GM13977 (cell line): Measurements from ENCODE around the gene DCTD.

ENCODE experiments used
- DNase-seq: peaks from one replicate; pipeline ENCODE4 v3.0.0; 2012; ENCODE audit warnings: low spot score
- in situ Hi-C: fragments of 300-500 bp; cut with MboI; formaldehyde crosslinking; loops from one replicate; pipeline ENCODE4 v1.12.0; 2022; ENCODE audit warnings: low sequenced_read_pairs, low pct_unique_long_range_greater_than_20kb, mixed read lengths, inconsistent platforms; ENCODE audit not compliant: unreplicated experiment
- TF ChIP-seq, protein P1 (sequence below): IDR thresholded peaks from 2 replicates; pipeline ENCODE4 v1.5.1; 2012; ENCODE audit warnings: mild to moderate bottlenecking, control low read depth; ENCODE audit not compliant: insufficient read depth; ENCODE audit errors: extremely low read depth, missing control alignments

DCTD gene

DNA sequence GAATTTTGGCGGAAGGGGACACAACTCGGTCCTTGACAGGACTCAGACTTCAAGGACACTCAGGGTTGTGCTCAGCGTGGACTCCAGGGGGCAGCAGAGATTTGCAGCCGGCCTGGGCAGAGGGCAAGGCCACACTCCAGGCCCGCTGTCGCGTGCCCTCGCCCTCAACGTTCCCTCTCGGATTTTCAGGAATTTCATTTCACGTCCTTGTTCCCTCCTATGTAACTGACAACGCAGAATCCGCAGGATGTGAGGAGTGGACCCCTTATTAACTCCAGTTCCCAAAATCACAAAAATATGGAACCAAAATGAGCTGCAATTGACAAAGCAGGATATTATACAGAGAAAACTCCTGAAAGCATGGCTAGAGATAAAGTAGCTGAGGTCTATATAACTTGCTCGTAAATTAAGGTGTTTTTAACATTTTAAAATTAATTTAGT, 21.0 kb upstream of the DCTD start:
- TF ChIP-seq, protein P1, sequence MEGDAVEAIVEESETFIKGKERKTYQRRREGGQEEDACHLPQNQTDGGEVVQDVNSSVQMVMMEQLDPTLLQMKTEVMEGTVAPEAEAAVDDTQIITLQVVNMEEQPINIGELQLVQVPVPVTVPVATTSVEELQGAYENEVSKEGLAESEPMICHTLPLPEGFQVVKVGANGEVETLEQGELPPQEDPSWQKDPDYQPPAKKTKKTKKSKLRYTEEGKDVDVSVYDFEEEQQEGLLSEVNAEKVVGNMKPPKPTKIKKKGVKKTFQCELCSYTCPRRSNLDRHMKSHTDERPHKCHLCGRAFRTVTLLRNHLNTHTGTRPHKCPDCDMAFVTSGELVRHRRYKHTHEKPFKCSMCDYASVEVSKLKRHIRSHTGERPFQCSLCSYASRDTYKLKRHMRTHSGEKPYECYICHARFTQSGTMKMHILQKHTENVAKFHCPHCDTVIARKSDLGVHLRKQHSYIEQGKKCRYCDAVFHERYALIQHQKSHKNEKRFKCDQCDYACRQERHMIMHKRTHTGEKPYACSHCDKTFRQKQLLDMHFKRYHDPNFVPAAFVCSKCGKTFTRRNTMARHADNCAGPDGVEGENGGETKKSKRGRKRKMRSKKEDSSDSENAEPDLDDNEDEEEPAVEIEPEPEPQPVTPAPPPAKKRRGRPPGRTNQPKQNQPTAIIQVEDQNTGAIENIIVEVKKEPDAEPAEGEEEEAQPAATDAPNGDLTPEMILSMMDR, result peak; percentile 97
- DNase-seq, result peak; percentile 69
- in situ Hi-C loops, result loop anchor here (25.0 kb wide), 1 partner anchor 324 kb away; no protein-coding TSS in a partner anchor

GRCh38 chr4:182937268-182938204, 20.4 kb upstream of the DCTD start:
- in situ Hi-C loops, result loop anchor here (25.0 kb wide), 1 partner anchor 325 kb away; no protein-coding TSS in a partner anchor
- DNase-seq, result no peak
- TF ChIP-seq, protein P1, result no peak

- DNase-seq, result no peak
- TF ChIP-seq, protein P1, result no peak
- in situ Hi-C loops, result loop anchor here (25.0 kb wide), 1 partner anchor 330 kb away; no protein-coding TSS in a partner anchor
These were observed 15.5 kb upstream of the DCTD start for GRCh38 chr4:182932651-182933050.

DNA sequence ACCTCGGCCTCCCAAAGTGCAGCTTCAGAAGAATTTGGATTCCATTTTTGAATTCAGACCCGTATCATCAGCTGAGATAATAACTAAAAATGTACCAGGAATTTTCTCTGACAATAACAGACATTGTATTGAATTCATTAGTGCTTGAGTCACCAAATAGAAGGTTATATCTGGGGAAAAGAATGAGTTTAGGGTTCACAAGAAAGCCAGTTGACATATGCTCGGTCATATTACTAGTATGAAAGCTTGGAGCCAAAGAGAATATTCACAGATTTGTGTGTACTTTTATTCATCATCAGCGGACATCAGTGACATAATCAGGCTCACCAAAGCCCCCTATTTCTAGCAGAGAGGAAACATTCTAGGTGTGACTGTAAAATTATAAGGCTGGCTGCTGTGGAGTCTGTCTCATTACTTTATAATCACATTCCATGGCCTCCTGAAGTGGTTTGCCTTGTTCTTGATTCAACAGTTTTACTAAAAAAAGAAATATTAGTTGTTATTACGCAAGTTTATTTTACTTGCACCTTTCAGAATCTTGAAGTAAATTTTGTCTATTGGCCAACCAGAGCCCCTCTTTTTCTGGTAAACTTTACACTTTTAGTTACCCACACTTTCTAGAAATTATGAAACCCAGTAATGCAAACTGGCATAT, 14.6 kb upstream of the DCTD start:
- TF ChIP-seq, protein P1, result no peak
- DNase-seq, result no peak
- in situ Hi-C loops, result loop anchor here (25.0 kb wide), 1 partner anchor 330 kb away; no protein-coding TSS in a partner anchor

DNA sequence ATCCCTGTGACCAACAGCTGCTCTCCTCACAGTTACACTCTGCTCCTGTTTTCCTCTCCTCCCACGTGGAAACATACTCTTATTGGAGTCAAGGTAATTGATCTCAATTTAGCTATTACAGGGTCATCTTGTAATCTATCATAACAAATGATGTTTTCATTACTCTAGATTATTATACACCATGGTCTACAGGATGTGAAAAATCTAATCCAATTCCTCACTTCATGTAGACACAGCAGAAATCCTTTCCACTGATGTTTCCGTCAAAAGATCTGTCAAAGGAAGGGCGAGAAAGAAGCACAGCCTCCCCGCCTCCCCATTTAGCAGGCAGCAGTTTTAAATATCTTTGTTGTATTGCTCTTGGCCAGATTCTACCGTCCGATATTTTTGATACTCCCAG, 13.7 kb upstream of the DCTD start:
- DNase-seq, result no peak
- TF ChIP-seq, protein P1, result no peak
- in situ Hi-C loops, result loop anchor here (25.0 kb wide), 1 partner anchor 331 kb away; no protein-coding TSS in a partner anchor

DNA sequence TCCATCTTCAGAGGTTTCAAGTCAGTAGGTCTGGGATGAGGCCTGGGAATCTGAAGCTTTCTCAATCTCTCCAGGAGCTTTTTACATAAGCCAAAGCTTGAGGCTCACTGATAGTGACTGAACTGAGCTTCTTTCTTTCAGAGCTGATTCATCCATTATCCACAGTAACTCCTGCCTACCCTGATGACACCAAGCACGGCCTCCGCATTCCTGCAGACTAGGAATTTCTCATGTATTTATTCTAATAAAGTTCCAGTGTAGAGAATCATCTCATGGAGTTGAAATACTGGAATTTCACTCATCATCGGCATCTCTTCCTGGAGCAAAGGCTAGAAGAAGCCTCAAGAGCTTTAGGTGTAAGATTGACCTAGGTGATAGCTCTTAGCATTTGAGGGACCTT, 12.1 kb upstream of the DCTD start:
- TF ChIP-seq, protein P1, result no peak
- no peak for DNase-seq
- in situ Hi-C loops, result loop anchor here (25.0 kb wide), 1 partner anchor 333 kb away; no protein-coding TSS in a partner anchor
